ENCODE measurements around the gene CCDC171.
A peak's percentile ranks its signal among the peaks of the same experiment; 100 is the strongest.
"Not testable (repeated sequence)": the region's sequence is repeated elsewhere in the genome, so short reads cannot be mapped to it uniquely, and the experiment has no call there.

The CCDC171 gene

DNA sequence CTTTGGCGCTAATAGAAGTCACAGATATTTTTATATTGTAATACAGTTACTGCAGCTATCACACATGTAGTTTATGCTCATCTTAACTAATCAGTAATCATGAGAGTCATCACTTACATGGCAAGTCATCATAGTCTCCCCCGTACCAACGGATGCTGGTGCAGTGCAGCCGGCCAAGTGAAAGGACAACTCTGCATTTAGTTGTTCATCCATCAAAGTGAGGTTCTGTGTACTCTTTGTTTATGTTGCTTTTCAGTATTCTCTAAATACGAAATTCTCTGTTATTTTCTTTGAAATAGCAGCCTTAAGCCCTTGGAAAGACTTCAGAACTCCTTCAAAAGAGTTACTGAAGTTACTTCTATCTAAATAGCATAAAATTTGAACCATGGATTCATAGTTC is 216.7 kb downstream of the CCDC171 start:
- no peak for DNase-seq

DNA sequence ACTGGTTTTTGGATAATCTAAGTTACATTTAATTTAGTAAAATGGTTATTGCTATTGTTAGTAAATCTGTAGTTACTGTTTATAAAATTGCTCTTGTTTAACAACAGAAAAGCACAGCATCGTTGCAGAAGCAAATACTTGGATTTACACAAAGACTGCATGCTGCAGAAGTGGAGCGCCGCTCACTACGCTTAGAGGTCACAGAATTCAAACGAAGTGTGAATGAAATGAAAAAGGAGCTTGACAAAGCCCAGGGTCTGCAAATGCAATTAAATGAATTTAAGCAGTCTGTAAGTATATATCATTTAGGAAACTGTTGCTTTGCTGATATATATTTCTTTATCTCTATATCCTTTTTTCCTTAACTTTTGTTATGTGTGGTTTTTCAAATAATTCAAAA is 226.0 kb downstream of the CCDC171 start:
- DNase-seq: no peak

DNA sequence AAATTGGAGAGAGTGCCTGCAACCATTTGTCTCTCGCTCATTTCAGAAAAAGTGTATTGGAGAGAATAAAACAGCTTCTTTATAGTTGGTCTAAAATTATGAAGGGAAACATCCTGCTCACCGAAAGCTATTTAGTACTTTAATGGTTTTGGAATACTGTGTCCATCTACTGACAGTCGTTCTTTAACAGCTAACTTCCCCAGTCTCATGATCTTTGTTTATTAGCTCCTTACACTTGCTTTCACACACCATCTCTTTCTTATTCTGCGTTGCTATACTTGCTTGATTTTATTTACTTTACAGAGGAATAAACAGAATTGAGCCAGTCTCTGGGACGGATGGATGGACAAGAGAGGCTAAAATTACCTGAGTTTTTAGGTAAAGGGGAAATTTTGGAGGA is 229.3 kb downstream of the CCDC171 start:
- DNase-seq: no peak

DNA sequence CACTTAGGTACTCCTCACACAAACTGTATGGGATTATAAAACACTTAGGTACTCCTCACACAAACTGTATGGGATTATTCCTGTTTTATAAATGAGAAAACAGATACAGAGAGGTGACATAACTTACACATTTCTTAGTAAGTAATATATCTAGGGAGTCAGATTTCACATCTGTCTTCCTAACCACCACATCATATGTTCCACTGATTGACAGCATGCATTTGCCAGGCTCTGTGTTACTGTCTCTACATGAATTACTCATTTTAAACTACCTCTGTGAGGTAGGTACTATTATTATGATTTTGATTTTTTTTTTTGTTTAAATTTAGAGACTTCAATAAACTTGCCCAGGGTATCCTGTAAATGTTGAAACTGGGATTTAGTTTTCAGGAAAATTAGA is 232.7 kb downstream of the CCDC171 start:
- DNase-seq: no peak

DNA sequence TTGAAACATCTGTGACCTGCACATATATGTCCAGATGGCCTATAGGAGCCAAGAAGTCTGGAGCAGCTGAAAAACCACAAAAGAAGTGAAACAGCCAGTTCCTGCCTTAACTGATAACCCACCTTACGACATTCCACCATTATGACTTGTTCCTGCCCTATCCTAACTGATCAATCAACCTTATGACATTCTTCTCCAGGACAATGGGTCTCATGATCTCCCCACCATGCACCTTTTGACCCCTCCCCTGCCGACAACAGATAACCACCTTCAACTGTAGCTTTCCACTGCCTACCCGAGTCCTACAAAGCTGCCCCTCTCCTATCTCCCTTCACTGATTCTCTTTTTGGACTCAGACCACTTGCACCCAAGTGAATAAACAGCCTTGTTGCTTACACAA is 233.8 kb downstream of the CCDC171 start:
- no peak for DNase-seq

DNA sequence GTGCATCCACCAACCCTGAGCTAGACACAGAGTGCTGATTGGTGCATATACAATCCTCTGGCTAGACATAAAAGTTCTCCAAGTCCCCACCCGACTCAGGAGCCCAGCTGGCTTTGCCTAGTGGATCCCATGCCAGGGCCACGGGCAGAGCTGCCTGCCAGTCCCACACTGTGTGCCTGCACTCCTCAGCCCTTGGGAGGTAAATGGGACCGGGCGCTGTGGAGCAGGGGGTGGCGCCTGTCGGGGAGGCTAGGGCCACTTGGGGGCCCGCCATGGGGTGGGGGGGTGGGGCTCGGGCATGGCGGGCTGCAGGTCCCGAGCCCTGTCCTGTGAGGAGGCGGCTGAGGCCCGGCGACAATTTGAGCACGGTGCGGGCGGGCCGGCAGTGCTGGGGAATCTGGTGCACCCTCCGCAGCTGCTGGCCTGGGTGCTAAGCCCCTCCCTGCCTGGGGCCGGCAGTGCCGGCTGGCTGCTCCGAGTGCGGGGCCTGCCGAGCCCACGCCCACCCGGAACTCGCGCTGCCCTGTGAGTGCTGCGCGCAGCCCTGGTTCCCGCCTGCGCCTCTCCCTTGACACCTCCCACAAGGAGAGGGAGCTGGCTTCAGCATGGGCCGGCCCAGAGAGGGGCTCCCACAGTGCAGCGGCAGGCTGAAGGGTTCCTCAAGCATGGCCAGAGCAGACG is 257.5 kb downstream of the CCDC171 start:
- DNase-seq: not testable (repeated sequence)

DNA sequence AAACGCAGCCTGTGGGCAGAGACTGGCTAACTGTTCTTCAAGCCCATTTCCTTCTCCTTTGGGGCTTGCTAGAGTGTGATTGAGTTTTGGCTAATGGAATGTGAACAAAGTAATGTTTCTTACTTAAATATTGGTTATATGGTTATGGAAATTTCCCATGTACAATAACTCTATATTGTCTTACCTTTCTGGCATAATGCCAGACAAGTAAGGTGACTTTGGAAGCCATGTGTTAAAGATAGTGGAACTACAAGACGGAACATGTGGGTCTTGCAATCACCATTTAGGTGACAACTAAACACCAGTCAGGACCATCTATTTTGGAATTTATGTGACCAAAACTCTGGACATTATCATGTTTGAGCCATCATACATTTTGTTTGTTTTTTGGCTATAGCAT is 260.2 kb downstream of the CCDC171 start:
- no peak for DNase-seq

DNA sequence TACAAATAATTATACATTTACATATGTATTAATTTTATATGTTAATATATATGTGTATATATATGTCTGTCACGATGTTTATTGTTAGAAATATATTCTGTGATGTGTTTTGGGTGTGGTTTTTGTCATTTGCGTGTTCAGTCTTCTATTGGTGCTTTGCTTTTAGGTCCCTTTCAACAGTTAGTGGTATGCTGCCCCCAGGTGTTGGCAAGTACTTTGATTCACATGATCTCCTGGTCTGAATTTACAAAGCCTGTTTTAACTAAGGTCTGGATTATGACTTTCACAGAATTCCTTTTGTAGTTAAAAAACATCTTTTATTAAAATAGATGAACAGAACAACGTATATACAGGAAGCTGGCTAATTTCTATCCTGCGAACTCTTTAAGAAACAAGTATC is 271.5 kb downstream of the CCDC171 start:
- no peak for DNase-seq

DNA sequence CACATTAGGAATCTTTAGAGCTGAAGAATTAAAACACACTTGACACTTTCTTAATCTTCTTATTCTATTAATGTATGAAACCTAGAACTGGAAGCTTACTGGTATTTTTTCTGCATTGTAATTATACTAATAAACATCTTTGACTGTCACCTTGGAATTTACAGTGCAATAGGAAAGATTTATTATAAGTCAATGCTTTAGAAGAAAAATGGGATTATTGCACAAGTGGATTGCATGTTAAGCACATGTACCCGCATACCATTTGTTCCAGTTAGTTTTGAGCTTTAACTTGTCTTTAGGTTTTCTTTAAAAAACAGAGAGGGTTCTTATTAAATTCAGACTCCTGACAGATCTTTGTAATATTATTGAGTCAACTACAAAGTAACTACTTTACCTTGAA is 278.5 kb downstream of the CCDC171 start:
- DNase-seq: no peak

DNA sequence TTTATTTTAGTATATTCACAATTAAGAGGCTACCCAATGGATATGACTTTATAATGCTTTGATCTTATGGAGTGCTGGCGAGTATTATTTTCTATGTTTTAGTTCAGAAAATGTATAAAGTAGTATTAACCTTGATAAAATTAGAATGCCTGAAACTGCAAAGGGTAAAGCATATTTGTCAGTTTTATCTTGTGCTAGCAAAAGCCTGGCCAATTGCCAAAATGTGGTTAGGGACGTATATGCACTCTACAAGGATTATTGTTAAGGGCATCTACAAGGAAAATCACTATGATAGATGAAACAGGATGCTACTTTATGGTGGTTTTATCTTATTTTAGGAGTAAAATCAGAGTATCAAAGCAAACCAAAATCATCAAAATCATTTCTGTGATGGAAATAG is 281.7 kb downstream of the CCDC171 start:
- DNase-seq: no peak

DNA sequence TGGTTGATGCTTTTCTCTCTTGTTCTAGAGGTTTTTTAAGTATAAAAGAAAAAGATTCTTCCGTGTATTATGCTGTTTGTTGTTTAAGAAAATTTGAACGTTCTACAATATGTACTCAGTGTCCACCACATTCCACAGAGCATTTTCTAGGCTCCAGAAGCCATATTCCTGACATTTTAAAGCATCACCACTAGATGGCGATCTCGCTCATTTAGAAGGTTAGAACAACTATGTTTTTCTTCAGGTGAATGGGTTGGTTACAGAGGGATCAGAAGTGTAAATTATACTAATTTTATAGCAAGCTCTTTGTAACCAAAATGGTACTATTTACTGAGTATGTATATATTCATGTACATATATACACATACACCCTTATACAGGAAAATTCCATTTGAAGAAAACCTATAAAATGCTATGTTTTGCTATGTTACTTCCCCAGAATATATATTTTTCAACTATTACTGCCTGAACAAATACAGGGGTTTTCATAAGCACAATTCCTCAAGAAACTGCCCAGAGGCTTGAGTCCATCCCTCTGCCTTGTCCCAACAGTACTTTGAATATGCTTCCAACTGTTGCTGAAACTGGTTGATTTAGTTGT is 284.3 kb downstream of the CCDC171 start:
- DNase-seq: peak; percentile 32

DNA sequence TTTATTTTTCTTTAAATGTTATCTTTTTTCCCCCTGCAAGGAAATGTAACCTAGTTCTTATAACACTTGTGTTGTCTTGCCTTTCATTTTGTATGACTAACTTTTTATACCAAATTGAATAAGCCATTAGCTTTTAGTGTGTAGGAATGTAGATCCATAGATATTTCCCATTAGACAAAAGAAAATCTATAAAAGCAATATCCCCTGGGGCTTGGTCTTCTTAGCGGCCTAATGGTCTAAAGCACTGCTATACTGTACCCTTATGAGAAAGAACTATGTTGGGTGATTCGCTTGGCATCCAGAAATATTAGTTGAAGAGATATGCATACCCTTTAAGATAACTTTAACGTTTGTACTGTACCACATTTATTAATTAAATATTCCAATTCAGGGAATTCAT is 289.2 kb downstream of the CCDC171 start:
- no peak for DNase-seq

DNA sequence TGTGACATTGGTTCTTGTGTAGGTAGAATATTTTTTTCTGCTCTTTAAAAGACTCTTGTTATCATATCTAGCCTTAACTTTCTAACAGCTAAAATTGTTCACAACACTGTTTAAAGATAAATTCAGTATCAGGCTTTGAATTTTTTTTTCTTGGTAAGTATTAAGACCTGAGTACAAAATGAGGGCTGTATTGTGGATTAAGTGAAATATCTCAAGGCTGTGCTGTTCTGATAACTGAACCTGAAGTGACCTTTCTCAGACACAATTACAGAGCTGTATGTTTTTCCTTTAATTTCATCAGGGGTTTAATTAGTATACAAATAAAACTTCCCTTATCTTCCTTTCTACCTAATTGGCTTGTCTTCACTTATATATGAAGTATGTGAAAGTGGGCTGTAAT is 290.5 kb downstream of the CCDC171 start:
- no peak for DNase-seq

DNA sequence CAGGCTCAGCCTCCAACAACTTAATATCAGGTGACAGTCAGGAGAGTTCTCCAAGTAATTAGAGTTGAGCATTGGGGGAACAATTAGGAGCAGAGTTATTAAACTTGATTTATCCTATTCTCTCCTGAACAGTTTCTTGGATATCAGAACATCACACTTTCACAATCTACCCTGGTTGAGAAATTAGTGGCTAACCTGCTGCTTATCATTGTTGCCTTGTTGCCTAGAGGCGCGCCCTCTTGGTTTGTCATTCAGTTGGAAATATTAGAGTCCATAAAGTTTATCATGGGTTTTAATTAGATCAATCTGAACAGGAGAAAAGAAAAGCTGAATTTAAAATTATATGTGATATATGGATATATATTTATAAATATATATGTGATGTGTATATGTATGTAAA is 291.1 kb downstream of the CCDC171 start:
- DNase-seq: no peak

DNA sequence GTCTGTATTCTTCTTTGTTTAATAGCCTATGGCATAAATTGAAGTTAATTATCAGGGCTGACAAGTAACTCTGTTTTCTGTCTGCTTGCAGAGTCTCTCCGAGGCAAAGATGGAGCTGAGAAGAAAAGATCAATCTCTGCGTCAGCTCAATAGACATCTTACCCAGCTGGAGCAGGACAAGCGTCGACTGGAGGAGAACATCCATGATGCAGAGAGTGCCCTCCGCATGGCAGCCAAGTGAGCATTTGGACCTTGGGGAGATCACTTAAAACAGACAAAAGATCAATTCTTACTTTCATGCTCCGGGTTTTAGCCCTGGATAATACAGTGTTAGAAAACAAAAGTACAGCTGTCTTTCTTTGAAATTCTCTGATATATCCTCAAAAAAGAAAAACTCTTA is 293.8 kb downstream of the CCDC171 start:
- DNase-seq: no peak

DNA sequence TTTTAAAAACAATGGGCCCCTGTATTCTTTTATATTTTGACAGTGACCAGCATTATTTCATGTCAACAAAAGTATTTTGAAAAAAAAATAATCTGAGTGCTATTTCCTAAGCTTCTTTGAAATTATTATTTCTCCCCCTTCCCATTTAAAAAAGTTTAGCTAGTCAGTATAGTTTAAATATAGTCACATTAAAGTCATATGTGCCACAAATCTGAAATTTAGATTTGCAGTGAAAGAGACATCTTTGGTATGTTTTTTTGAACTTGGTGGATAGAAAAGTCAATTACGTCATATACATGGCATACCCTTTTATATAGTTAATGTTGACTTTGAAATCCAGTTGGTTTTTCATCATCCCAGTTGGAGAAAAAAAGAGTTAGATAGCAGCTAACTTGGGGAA is 297.0 kb downstream of the CCDC171 start:
- DNase-seq: no peak

DNA sequence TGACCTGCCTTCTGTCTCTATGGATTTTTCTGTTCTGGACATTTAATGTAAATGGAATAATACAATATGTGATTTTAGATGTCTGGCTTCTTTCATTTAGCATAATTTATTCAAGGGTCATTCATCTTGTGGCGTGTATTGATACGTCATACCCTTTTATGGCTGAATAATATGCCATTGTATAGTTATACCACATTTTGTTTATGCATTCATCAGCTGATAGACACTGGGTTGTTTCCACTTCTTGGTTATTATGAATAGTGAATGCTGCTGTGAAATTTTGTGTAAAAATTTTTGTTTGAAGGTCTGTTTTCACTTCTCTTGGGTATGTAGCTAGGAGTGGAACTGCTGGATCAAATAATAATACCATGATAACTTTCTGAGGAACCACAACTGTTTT is 298.9 kb downstream of the CCDC171 start:
- DNase-seq: no peak

DNA sequence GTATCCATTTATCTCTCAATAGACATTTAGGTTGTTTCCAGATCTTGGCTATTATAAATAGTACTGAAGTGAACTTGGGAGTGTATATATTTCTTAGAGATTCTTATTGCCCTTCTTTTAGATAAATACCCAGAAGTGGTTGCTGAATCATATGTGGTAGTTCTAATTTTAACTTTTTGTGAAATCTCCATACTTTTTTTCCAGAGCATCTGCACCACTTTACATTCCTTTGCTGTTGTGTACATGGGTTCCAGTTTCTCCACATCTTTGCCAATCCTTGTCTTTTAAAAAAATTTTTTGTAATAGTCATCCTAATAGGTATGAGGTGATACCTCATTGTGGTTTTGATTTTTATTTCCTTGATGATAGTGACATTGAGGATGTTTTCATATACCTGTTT is 303.7 kb downstream of the CCDC171 start:
- no peak for DNase-seq

DNA sequence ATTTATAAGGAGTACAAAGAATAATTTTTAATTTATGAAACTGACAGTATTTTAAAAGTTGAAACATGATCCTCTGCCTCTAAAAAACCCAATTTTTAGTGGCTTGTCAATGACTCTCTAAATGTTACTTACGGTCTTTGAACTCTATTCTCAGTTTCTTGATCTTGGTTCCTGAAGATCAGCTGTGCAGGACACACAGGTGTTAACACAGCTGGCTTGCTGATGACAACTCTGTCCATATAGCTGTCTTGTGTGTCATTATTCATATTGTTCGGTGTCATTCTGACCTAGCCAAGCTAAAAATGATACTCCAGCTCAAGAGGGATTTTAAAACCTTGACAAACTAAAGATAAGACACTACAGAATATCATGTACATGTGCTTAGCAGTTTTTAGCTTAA is 314.5 kb downstream of the CCDC171 start:
- DNase-seq: no peak

DNA sequence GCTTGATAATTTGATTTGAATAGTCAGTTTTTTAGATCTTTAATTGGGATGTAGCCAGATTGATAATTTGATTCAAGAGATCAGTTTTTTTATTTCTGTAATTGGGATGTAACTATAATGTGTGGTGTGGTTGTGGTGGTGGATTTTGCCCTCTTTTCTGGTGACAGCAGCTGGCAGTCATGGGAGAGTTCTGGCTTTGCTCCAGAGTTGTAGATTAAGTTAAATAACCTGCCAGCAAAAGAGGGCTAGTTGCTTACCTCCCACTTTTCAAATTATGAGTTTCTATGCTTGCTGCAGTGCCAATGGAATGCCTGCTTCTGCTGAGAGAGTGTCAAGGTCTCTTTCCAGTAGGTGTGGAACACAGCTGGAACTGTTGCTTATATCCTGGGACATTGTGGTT is 315.1 kb downstream of the CCDC171 start:
- no peak for DNase-seq

DNA sequence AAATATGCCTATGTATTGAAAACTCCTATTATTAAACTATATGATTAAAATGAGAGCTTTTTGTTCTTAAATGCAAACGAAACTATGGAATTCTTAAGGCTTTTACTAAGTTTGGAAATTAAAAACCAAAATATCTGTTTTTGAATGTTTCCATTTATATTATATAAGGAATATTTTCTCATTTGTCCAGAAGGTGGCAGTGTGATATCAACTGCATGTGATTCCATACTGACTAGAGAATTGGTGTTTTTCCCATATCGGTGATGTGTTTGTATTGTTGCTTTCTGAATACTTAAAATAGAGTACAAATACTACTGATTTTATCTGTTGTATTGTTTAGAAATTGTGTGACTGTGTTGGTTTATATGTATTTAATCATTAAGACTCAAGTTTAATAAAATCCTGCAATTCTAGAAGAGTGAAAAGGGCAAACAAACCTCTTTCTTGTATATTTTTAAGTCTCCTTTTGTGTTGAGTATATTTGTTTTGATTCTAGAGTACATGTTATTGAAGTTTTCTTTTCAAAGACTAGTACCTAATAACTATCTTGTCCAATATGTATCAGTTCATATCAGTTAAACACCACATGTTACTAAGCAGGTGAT is 320.8 kb downstream of the CCDC171 start:
- no peak for DNase-seq

DNA sequence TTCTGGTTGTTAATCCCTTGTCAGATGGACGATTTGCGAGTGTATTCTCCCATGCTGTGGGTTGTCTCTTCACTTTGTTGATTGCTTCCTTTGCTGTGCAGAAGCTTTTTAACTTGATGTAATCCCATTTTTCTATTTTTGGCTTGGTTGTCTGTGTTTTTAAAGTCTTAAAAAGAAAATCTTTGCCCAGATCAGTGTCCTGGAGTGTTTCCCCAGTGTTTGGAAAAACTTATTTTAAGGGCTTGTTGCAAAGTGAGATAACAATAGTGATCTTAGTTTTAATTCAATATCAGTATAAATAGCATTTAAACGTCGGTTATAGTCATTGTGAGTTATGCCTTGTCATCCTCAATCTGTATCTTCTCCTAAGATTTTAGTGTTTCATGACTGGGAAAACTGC is 329.5 kb downstream of the CCDC171 start:
- DNase-seq: no peak

DNA sequence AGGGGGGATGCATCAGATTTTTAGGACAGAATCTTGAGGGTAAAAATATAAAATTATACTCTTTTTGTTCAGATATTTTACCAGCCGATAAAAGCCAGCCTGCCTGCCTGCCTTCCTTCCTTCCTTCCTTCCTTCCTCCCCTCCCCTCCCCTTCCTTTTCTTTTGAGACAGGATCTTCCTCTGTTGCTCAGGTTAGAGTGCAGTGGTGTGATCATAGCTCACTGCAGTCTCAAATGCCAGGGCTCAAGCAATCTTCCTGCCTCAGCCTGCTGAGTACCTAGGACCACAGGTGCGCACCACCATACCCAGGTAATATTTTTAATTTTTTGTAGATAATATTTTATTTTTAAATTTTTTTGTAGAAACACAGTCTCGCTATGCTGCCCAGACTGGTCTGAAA is 330.0 kb downstream of the CCDC171 start:
- no peak for DNase-seq

DNA sequence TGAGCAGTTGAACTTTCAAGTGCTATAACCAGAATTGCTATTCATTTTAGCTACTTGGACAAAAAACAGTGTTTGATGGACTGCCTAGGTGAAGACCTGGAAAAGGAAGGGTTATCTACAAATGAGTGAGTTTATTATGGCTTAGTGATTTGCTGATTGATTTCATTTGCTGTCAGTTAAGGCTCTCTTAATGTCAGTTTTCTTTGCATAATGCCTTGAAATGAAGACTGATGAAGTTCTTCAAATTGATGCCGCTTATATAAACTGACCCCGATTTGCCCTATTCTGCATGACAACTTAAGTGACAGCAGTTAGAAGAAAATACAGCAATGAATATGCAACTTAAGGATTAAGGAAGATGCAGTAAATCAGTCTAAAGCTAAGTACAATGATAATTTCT is 332.6 kb downstream of the CCDC171 start:
- DNase-seq: no peak

DNA sequence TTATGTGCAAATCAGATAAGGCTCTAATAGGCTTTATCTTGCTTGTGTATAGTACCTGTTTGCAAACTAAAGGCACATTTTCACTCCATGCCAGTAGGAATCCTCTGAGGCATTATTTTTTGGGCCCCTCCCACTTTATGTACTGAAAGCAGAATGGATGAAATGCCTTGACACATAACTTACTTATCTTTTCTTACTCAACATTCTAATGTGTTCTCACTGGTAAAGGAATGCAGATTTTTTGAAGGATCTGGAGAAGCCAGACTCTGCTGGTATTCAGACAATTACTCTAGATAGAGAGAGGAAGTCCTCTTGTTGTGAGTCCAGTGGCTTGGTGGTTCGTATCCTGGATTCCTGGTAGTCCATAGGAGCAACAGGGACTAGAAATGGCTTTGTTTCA is 336.7 kb downstream of the CCDC171 start:
- DNase-seq: no peak

Measured in stimulated activated CD4-positive, alpha-beta T cell treated with anti-CD3 and anti-CD28 coated beads, Interleukin-15, amount 100 ng/mL, for 24 hours (primary cell).